Ramos (cell line): ENCODE data around the gene PGAP6.
"Not testable (repeated sequence)": the region's sequence is repeated elsewhere in the genome, so short reads cannot be mapped to it uniquely, and the experiment has no call there.

Experiments
- in situ Hi-C: fragments of 300-500 bp; cut with MboI; formaldehyde crosslinking; loops from one replicate; pipeline ENCODE4 v1.14.3; 2022; ENCODE audit warnings: low sequenced_read_pairs; ENCODE audit not compliant: unreplicated experiment

PGAP6 gene

DNA sequence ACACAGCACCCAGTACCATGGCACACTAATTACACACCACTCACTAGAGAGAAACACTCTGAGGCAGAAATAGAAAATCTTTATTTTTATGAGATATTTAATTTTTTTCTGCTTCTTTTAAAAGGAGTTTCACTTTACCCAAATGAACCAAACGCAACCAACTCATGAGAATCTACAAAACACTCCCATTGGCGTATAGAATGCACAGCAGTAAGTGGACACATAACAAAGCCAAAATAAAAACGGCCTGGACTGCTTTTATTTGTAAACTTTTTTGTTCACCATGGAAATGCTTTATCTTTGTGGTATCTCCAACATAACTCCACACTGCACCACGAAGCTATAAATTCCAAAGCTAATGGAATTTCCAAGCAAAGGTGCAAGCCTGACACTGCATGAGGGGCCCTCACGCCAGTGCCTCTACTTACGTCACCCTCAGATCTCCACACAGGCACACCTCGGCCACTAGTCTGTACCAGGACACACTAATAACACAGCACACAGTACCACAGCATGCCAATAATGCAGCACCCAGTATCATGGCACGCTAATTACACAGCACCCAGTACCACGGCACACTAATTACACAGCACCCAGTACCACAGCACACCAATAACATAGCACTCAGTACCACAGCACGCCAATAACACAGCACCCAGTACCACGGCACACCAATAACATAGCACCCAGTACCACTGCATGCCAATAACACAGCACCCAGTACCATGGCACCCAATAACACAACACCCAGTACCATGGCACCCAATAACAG, 46.7 kb downstream of the PGAP6 start:
- in situ Hi-C loops = not testable (repeated sequence)

DNA sequence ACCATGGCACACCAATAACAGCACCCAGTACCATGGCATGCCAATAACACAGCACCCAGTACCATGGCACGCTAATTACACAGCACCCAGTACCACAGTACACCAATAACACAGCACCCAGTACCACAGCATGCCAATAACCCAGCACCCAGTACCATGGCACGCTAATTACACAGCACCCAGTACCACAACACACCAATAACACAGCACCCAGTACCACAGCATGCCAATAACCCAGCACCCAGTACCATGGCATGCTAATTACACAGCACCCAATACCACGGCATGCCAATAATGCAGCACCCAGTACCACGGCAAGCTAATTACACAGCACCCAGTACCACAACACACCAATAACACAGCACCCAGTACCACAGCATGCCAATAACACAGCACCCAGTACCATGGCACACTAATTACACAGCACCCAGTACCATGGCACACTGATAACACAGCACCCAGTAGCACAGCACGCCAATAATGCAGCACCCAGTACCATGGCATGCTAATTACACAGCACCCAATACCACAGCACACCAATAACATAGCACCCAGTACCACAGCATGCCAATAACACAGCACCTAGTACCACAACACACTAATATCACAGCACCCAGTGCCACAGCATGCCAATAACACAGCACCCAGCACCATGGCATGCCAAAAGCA, 47.5 kb downstream of the PGAP6 start:
- in situ Hi-C loops = not testable (repeated sequence)

DNA sequence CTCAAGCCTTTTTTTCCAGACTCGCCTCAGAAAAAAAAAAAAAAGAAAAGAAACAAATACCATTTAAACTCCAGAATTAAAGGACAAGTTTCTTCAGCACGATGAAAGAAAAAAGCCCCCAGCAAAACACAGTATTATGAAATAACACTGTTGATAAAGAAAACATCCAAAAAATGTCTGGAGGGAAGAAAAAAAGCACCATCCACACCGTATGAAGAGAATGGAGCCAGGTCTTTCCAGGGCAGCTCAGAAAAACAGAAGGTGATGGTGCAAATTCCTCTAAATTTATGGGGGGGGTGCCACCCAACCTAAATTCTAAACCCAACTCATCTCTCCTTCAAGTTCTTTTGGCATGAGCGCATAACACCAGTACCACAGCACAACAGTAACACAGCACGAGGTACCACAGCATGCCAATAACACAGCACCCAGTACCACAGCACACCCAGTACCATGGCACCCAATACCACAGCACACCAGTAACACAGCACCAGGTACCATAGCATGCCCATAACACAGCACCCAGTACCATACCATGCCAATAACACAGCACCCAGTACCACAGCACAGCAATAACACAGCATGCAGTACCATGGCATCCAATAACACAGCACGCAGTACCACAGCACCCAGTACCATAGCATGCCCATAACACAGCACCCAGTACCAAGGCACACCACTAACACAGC, 48.2 kb downstream of the PGAP6 start:
- in situ Hi-C loops = no loop called here

DNA sequence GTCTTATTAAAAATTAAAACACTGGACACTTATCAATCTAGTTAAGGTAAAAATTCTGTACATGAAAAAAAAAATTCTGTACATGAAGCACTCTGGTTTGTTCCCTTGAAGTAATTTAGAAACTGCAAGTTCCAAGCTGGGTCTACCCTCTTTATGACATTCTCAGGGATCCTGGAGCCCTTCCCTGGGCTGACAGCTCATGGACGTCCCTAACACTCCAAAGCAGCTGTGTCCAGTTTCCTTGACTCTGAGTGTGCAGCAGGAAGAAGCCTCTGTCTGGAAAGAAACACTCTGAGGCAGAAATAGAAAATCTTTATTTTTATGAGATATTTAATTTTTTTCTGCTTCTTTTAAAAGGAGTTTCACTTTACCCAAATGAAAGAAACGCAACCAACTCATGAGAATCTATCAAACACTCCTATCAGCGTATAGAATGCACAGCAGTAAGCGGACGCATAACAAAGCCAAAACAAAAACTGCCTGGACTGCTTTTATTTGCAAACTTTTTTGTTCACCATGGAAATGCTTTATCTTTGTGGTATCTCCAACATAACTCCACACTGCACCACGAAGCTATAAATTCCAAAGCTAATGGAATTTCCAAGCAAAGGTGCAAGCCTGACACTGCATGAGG, 50.5 kb downstream of the PGAP6 start:
- in situ Hi-C loops = not testable (repeated sequence)

DNA sequence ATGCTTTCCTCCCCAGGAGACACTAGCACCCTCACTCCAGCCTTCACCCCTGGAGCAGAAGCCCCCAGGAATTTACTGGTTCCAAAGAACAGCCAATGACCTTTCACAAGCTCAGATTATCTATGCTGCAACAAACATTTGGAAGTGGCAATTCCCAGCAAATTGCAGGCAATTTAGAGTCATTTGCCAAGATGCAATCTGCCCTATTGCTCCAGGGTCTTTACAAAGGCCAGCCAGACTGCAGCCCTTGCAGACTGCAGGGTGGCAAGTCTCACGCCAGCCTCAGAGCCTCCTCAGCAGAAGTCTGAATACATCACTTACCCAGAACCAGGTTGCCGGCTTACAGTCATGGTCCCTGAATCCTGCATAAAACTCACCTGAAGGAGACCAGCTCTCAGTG, 51.0 kb downstream of the PGAP6 start:
- in situ Hi-C loops = no loop called here

DNA sequence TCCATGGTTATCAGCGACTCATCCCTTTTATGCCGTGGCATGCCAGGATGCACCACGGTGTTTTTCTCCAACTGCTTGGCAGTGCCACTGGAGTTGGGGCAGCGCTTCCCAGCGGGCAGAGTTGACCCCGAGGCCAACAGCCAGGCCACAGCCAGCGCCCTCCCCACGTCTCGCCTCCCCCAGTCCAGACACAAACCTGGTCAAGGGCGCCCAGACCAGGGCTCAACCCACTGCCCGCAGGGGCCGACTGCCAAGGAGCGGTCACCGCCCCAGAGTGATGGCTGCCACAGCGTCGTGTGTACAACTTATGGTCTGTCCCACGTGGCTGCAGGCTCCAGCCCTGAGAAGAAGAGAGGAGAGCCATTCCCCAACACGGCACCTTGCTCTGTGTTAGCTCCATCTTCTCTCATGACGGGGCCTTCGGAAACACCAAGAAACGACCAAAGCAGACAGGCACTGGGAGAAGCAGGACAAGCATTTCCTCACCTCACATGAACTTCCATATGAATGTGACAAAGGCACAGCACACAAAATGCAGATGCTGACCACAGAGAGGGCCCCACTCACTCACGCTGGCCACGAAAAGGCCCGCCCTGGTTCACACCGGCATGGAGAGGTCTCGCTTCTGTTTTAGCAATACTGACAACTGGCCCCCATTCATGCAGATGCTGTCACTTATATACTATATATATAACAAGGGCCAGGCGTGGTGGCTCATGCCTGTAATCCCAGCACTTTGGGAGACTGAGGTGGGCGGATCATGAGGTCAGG, 56.2 kb downstream of the PGAP6 start:
- in situ Hi-C loops = no loop called here

DNA sequence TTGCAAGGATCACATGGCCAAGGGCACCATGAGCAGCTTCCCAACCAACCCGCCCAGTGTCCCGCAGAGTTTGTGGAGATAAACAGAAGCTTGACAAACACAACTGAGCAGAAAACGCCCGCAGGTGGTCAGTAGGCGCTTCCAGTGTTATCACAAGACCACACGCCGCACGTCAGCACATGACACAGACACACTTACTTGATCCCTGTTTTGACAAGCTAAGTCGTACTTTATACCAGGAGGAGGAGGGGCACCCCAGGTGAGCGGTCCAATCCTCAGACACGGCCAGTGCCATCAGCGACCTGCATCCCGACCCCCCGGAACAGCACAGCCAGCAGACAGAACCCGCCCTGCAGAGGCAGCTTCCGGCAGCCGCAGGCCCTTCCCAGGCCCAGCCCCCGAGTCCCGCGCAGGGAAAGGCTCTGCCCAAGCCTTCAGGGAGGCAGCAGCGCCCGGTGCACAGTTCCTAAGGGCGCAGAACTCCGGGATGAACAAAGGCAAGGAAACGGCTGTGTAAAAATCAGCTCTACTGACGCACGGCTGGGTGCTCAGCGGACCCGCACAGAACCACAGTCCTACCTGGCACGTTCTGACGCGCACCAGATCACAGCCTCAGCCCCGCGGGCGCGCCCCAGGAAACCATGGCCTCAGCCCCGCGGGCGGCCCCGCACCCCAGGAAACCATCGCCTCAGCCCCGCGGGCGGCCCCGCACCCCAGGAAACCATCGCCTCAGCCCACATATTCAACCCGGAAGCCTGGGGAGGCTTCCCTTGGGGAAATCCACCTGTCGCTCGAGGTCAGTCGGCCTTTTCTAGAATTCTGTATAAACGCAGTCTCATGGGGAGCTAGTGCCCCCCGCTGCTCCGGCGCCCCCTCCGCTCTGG, 57.1 kb downstream of the PGAP6 start:
- in situ Hi-C loops = no loop called here

DNA sequence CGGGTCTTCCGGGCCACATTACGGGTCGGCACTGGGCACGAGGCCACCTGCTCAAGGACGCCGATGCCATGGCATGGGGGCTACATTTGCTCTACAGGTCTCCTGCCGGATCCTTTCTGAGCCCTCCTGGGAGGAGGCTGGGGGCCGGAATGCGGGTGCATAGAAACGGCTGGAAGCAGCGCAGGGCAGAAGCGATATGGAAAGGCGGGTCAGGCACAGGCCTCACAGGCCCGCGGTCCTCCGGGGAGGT, 57.7 kb downstream of the PGAP6 start:
- in situ Hi-C loops = no loop called here

DNA sequence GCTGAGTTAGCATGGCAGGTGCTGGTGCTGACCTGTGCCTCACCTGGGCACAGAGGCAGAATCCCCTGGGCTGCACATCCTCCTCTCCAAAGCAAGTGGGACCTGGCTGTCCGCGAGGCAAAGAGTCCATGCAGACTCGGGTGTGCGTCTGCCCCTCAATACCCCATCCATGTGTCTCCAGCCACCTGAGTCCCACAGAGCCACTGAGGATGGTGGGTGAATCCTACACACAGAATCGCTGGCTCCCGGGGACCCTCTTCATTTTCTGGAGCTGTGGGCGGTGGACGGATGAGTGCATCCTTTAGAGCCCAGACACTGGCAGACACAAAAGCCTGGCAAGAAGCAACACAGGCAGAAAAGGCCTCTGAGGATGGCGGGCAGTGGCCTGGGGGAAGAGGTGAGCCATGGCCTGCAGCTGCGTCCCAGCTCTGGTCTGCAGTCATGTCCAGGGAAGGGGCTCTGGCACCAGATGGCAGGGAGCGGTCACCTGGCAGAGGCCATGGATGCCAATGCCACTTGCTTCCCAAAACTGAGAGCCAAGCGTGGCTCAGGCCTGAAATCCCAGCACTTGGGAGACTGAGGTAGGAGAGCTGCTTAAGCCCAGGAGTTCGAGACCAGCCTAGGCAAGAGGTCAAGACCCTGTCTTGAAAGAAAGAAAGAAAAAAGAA, 59.2 kb downstream of the PGAP6 start:
- in situ Hi-C loops = no loop called here

DNA sequence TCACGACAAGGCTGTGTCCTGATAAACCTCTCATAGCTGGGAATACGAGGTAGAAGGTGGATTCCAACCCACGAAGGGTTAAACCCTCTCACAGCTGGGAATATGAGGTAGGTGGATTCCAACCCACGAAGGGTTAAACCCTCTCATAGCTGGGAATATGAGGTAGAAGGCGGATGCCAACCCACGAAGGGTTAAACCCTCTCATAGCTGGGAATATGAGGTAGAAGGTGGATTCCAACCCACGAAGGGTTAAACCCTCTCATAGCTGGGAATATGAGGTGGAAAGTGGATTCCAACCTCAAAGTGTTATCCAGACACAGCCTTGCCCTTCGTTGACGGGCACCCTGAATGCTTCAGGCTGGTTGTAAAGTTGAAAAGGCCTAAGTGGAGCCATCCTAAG, 60.2 kb downstream of the PGAP6 start:
- in situ Hi-C loops = no loop called here
